RWPE1 (cell line): ENCODE measurements around the gene RTKN2.

ENCODE experiments used
- CTCF ChIA-PET: fragments of 350-600 bp; sonication (Branson Sonifier 250); formaldehyde crosslinking; extraction: SDS; loops from one replicate; lab custom pipeline; 2021; lab: Yijun Ruan, JAX
- POLR2A ChIA-PET: fragments of 400-600 bp; formaldehyde crosslinking; extraction: SDS; loops from one replicate; lab custom pipeline; 2020; ENCODE audit warnings: antibody characterized with exemption; ENCODE audit not compliant: low non-redundant PET; lab: Yijun Ruan, JAX
- DNase-seq: peaks from one replicate; pipeline ENCODE4 v3.0.0; 2012; ENCODE audit warnings: low spot score
- H3K27ac ChIP-seq: fragments of 450-650 bp; 2 replicates; pipeline ENCODE4 v1.5.1; 2017
- CTCF ChIP-seq: fragments of 450-650 bp; conservative IDR thresholded peaks from 2 replicates; pipeline ENCODE4 v1.5.1; 2017; ENCODE audit warnings: low read depth, mild to moderate bottlenecking

The RTKN2 gene

GRCh38 chr10:62178568-62178967 lies 90.1 kb downstream of the RTKN2 start:
- no peak for DNase-seq
- CTCF ChIA-PET, result no interaction called here
- no peak overlapping the region for H3K27ac ChIP-seq
- TF ChIP-seq CTCF, result no peak
- POLR2A ChIA-PET, result no interaction called here

GRCh38 chr10:62177111-62177510 lies 91.5 kb downstream of the RTKN2 start:
- no peak overlapping the region for H3K27ac ChIP-seq
- ChIA-PET CTCF (no interaction called here), POLR2A (no interaction called here)
- DNase-seq, result no peak
- TF ChIP-seq CTCF, result no peak

GRCh38 chr10:62175251-62175650 lies 93.4 kb downstream of the RTKN2 start:
- ChIA-PET POLR2A (no interaction called here), CTCF (no interaction called here)
- no peak for DNase-seq
- no peak for TF ChIP-seq CTCF
- H3K27ac ChIP-seq, result no peak overlapping the region

GRCh38 chr10:62172465-62172864 lies 96.2 kb downstream of the RTKN2 start:
- DNase-seq, result no peak
- TF ChIP-seq CTCF, result no peak
- no peak overlapping the region for H3K27ac ChIP-seq
- CTCF ChIA-PET, result interaction anchor here (0.7 kb wide), 1 partner anchor 41 kb away, joined by 6 read pairs; no protein-coding TSS in a partner anchor
- POLR2A ChIA-PET, result no interaction called here

GRCh38 chr10:62171791-62172190 lies 96.9 kb downstream of the RTKN2 start:
- no peak overlapping the region for H3K27ac ChIP-seq
- ChIA-PET CTCF (interaction anchor here (0.7 kb wide), 1 partner anchor 40 kb away, joined by 6 read pairs; no protein-coding TSS in a partner anchor), POLR2A (no interaction called here)
- no peak for DNase-seq
- no peak for TF ChIP-seq CTCF

- ChIA-PET POLR2A (no interaction called here), CTCF (interaction anchor here (0.5 kb wide), 1 partner anchor 1378 kb away, joined by 3 read pairs; no protein-coding TSS in a partner anchor)
- DNase-seq, result no peak
- H3K27ac ChIP-seq, result no peak overlapping the region
- TF ChIP-seq CTCF, result no peak
These were observed 97.9 kb downstream of the RTKN2 start for GRCh38 chr10:62170732-62171131.
